ENCODE measurements around the gene ARHGEF11.
A peak's percentile ranks its signal among the peaks of the same experiment; 100 is the strongest.

Gene ARHGEF11

GRCh38 chr1:156998840-156999500, 46.6 kb downstream of the ARHGEF11 start:
- DNase-seq = no peak

- DNase-seq = no peak
These were observed 47.2 kb downstream of the ARHGEF11 start for GRCh38 chr1:156998301-156998700.

GRCh38 chr1:156995412-156995811, 50.1 kb downstream of the ARHGEF11 start:
- no peak for DNase-seq

- DNase-seq = no peak
These were observed 51.3 kb downstream of the ARHGEF11 start for GRCh38 chr1:156994277-156994676.

GRCh38 chr1:156993426-156994147, 52.0 kb downstream of the ARHGEF11 start:
- DNase-seq = no peak

GRCh38 chr1:156992215-156992614, 53.3 kb downstream of the ARHGEF11 start:
- DNase-seq = no peak

GRCh38 chr1:156987715-156988114, 57.8 kb downstream of the ARHGEF11 start:
- DNase-seq = no peak

GRCh38 chr1:156980551-156980950, 65.0 kb downstream of the ARHGEF11 start:
- no peak for DNase-seq

GRCh38 chr1:156975084-156975483, 70.5 kb downstream of the ARHGEF11 start:
- no peak for DNase-seq

- no peak for DNase-seq
These were observed 72.1 kb downstream of the ARHGEF11 start for GRCh38 chr1:156973417-156973816.

GRCh38 chr1:156970017-156970416, 75.5 kb downstream of the ARHGEF11 start:
- DNase-seq = no peak

GRCh38 chr1:156969496-156969895, 76.0 kb downstream of the ARHGEF11 start:
- no peak for DNase-seq

GRCh38 chr1:156964441-156964840, 81.1 kb downstream of the ARHGEF11 start:
- no peak for DNase-seq

- peak in 2 of 5 donors; percentile 33 to 78 for DNase-seq
These were observed 81.9 kb downstream of the ARHGEF11 start for GRCh38 chr1:156963621-156964020.

- peak in 3 of 5 donors; percentile 12 to 60 (median 20) for DNase-seq
These were observed 83.8 kb downstream of the ARHGEF11 start for GRCh38 chr1:156961709-156962108.

- no peak for DNase-seq
These were observed 85.6 kb downstream of the ARHGEF11 start for GRCh38 chr1:156959925-156960324.

GRCh38 chr1:156959414-156959813, 86.1 kb downstream of the ARHGEF11 start:
- DNase-seq = no peak

GRCh38 chr1:156958247-156958714, 87.3 kb downstream of the ARHGEF11 start:
- no peak for DNase-seq

GRCh38 chr1:156957634-156958033, 87.9 kb downstream of the ARHGEF11 start:
- no peak for DNase-seq

- DNase-seq = no peak
These were observed 89.2 kb downstream of the ARHGEF11 start for GRCh38 chr1:156956333-156956732.

GRCh38 chr1:156953571-156953970, 92.0 kb downstream of the ARHGEF11 start:
- DNase-seq = no peak

- no peak for DNase-seq
These were observed 94.2 kb downstream of the ARHGEF11 start for GRCh38 chr1:156951371-156951770.

GRCh38 chr1:156949127-156949526, 96.4 kb downstream of the ARHGEF11 start:
- no peak for DNase-seq

GRCh38 chr1:156948708-156949107, 96.8 kb downstream of the ARHGEF11 start:
- no peak for DNase-seq

Measured in T-helper 1 cell (primary cell).